Panc1 (cell line): ENCODE results near the gene TMEM187. TPM values are rescaled to one million over a fixed set of nuclear protein-coding genes. Genes with fewer than 3 reads are reported as not detected.
"Not testable (repeated sequence)": the region's sequence is repeated elsewhere in the genome, so short reads cannot be mapped to it uniquely, and the experiment has no call there.

ENCODE experiments used
- ATAC-seq: fragments of 200-7000 bp; cut with Tn5 transposase; 2 replicates; pipeline ENCODE4 v1.9.1; 2020; ENCODE audit warnings: mild to moderate bottlenecking, moderate library complexity
- BruUV-seq: library from RNA; stranded (reverse); fragments of 400-500 nt; replicated peaks from 2 replicates; lab custom pipeline; 2021; lab: Mats Ljungman, UMichigan
- CTCF ChIA-PET: fragments of 300-600 bp; sonication (Branson Sonifier 250); formaldehyde crosslinking; loops from one replicate; lab custom pipeline; 2022; ENCODE audit warnings: antibody characterized with exemption; lab: Charles Lee
- POLR2A ChIA-PET: fragments of 300-600 bp; sonication (Branson Sonifier 250); formaldehyde crosslinking; loops from one replicate; lab custom pipeline; 2022; ENCODE audit warnings: antibody characterized with exemption; lab: Charles Lee
- DNase-seq: peaks from one replicate; pipeline ENCODE4 v3.0.0-alpha.2; 2010; ENCODE audit warnings: low read depth, low spot score
- H3K27ac ChIP-seq: 2 replicates; pipeline ENCODE4 v1.5.1; 2011; ENCODE audit warnings: mild to moderate bottlenecking, low read length, inconsistent platforms
- H3K27me3 ChIP-seq: fragments of 200-500 bp; sonication (Bioruptor generic); 2 replicates; pipeline ENCODE4 v1.6.0; 2014; ENCODE audit warnings: low read length, inconsistent platforms; ENCODE audit not compliant: control insufficient read depth, insufficient read depth
- H3K36me3 ChIP-seq: fragments of 200-500 bp; sonication (Bioruptor generic); 2 replicates; pipeline ENCODE4 v1.5.1; 2014; ENCODE audit warnings: inconsistent platforms, mild to moderate bottlenecking, low read length, moderate library complexity; ENCODE audit not compliant: control insufficient read depth, insufficient read depth
- H3K4me1 ChIP-seq: 2 replicates; pipeline ENCODE4 v1.5.1; 2011; ENCODE audit warnings: inconsistent platforms, mild to moderate bottlenecking, low read length, moderate library complexity; ENCODE audit not compliant: control insufficient read depth, insufficient read depth
- H3K4me3 ChIP-seq, 2 experiments: 2 replicates each; pipeline ENCODE4 v1.5.1; 2011 to 2012; ENCODE audit warnings: low read depth in 2 of 2, low read length in 2 of 2, mild to moderate bottlenecking in 2 of 2, inconsistent platforms in 1 of 2, moderate library complexity in 1 of 2
- H3K9me3 ChIP-seq: fragments of 200-500 bp; sonication (Bioruptor generic); 2 replicates; pipeline ENCODE4 v1.5.1; 2014; ENCODE audit warnings: low read depth, mild to moderate bottlenecking, inconsistent platforms, low read length, moderate library complexity; ENCODE audit not compliant: control insufficient read depth, insufficient read depth
- POLR2AphosphoS5 ChIP-seq: IDR thresholded peaks from 2 replicates; pipeline ENCODE4 v1.6.1; 2012; ENCODE audit warnings: mild to moderate bottlenecking, low read depth, low read length, moderate library complexity
- SIN3A ChIP-seq: IDR thresholded peaks from 2 replicates; pipeline ENCODE4 v1.6.1; 2012; ENCODE audit warnings: low read depth, mild to moderate bottlenecking, low read length, moderate library complexity, borderline replicate concordance; ENCODE audit not compliant: insufficient read depth
- TCF7L2 ChIP-seq: IDR thresholded peaks from 2 replicates; pipeline ENCODE4 v1.6.1; 2011; ENCODE audit warnings: mild to moderate bottlenecking, low read depth, low read length, inconsistent platforms
- in situ Hi-C: cut with HindIII; loops from 2 replicates; pipeline ENCODE4 v1.10.0; 2016; ENCODE audit warnings: low sequenced_read_pairs, low pct_unique_long_range_greater_than_20kb
- intact Hi-C: fragments of 100-400 bp; cut with micrococcal nuclease; formaldehyde crosslinking; loops from one replicate; pipeline ENCODE4 v1.10.0; 2022; ENCODE audit not compliant: unreplicated experiment
- total RNA-seq: library from RNA; stranded (reverse); gene quantifications from one replicate; pipeline ENCODE4 v1.2.1, GENCODE V29; 2021; ENCODE audit not compliant: unreplicated experiment
- TF ChIP-seq, protein P1 (sequence below): fragments of 450-650 bp; IDR thresholded peaks from 2 replicates; pipeline ENCODE4 v1.5.1; 2017; ENCODE audit warnings: mild to moderate bottlenecking
- TF ChIP-seq, protein P2 (sequence below), 2 experiments: IDR thresholded peaks; 2 replicates each; pipeline ENCODE4 v1.6.1; 2011 to 2012; ENCODE audit warnings: low read depth in 2 of 2, control low read depth in 1 of 2, low read length in 1 of 2, mild to moderate bottlenecking in 1 of 2, moderate library complexity in 1 of 2; ENCODE audit not compliant: insufficient read depth in 1 of 2

Gene TMEM187
- total RNA-seq, 1 experiment from 2014 or later, result 15.7 TPM

DNA sequence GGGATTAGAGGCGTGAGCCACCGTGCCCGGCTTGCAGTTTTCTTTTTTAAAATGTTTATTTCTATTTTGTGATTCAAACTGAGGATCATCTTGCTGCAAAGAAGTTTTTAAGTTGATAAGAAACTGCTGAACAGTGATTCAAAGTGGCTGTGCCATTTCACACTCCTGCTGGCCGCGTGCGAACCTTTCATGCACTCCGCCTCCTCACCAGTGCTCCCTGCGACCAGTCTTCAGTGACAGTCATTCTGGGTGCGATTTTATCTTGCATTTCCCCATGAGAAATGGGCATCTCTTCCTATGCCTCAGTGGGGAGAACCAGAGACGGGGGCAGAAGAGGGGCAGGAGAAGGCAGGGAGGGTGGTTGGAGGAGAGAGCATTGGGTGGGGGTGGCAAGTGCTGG is 21.4 kb downstream of the TMEM187 start:
- H3K27ac ChIP-seq, result no peak overlapping the region
- H3K9me3 ChIP-seq, result no peaks in the 10 kb centered on the region
- no peak overlapping the region for H3K4me3 ChIP-seq
- no peaks in the 10 kb centered on the region for H3K36me3 ChIP-seq
- H3K4me1 ChIP-seq, result no peaks in the 10 kb centered on the region
- H3K27me3 ChIP-seq, result no peaks in the 10 kb centered on the region
- ATAC-seq (no peak), DNase-seq (no peak)
- BruUV-seq, result no TSS peak
- CTCF ChIA-PET, result no interaction called here
- intact Hi-C loops (no loop called here), in situ Hi-C loops (no loop called here)
- TF ChIP-seq, protein P1, sequence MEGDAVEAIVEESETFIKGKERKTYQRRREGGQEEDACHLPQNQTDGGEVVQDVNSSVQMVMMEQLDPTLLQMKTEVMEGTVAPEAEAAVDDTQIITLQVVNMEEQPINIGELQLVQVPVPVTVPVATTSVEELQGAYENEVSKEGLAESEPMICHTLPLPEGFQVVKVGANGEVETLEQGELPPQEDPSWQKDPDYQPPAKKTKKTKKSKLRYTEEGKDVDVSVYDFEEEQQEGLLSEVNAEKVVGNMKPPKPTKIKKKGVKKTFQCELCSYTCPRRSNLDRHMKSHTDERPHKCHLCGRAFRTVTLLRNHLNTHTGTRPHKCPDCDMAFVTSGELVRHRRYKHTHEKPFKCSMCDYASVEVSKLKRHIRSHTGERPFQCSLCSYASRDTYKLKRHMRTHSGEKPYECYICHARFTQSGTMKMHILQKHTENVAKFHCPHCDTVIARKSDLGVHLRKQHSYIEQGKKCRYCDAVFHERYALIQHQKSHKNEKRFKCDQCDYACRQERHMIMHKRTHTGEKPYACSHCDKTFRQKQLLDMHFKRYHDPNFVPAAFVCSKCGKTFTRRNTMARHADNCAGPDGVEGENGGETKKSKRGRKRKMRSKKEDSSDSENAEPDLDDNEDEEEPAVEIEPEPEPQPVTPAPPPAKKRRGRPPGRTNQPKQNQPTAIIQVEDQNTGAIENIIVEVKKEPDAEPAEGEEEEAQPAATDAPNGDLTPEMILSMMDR, result no peak
- TF ChIP-seq TCF7L2 (no peak), SIN3A (no peak), POLR2AphosphoS5 (no peak)
- TF ChIP-seq, protein P2, sequence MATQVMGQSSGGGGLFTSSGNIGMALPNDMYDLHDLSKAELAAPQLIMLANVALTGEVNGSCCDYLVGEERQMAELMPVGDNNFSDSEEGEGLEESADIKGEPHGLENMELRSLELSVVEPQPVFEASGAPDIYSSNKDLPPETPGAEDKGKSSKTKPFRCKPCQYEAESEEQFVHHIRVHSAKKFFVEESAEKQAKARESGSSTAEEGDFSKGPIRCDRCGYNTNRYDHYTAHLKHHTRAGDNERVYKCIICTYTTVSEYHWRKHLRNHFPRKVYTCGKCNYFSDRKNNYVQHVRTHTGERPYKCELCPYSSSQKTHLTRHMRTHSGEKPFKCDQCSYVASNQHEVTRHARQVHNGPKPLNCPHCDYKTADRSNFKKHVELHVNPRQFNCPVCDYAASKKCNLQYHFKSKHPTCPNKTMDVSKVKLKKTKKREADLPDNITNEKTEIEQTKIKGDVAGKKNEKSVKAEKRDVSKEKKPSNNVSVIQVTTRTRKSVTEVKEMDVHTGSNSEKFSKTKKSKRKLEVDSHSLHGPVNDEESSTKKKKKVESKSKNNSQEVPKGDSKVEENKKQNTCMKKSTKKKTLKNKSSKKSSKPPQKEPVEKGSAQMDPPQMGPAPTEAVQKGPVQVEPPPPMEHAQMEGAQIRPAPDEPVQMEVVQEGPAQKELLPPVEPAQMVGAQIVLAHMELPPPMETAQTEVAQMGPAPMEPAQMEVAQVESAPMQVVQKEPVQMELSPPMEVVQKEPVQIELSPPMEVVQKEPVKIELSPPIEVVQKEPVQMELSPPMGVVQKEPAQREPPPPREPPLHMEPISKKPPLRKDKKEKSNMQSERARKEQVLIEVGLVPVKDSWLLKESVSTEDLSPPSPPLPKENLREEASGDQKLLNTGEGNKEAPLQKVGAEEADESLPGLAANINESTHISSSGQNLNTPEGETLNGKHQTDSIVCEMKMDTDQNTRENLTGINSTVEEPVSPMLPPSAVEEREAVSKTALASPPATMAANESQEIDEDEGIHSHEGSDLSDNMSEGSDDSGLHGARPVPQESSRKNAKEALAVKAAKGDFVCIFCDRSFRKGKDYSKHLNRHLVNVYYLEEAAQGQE (IDR thresholded peaks at IDR 0.05; ENCODE audit: insufficient read depth in 1 of 2, low read depth in 2 of 2, low read length in 1 of 2), result no peak
- POLR2A ChIA-PET, result no interaction called here

DNA sequence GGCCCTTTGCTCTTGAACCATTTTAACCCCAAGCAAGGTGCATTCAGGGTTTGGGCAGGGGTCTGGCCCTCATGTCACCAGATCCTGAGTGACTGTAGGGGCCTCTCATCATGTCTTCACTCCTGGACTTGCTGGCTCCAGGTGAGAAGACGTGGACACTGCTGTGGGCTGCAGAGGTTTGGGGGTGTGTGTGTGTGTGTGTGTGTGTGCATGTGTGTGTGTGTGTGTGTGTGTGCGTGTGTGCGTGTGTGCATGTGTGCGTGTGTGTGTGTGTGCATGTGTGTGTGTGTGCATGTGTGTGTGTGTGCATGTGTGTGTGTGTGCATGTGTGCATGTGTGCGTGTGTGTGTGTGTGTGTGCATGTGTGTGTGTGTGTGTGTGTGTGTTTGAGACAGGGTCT is 21.8 kb downstream of the TMEM187 start:
- H3K27me3 ChIP-seq, in situ Hi-C loops, H3K36me3 ChIP-seq, DNase-seq, ATAC-seq, intact Hi-C loops, H3K4me1 ChIP-seq, H3K4me3 ChIP-seq, CTCF ChIA-PET, H3K9me3 ChIP-seq, H3K27ac ChIP-seq, BruUV-seq, POLR2A ChIA-PET: not testable (repeated sequence)

DNA sequence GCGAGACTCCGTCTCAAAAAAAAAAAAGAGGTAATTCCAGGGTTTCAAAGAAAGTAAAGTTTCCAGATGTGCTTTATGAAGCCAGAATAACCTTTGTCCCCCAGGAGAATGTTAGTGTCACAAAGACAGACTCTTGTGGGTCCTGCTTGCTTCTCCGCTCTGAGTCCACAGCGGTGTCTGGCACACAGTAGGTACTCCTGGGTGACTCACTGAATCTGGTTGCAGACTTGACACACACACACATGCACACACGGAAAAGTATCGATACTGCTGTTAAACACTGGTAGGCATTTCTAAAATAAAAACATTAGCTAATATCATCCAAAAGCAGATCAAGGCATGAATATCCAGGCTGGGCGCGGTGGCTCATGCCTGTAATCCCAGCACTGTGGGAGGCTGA is 22.9 kb downstream of the TMEM187 start:
- no peak overlapping the region for H3K4me3 ChIP-seq
- no peaks in the 10 kb centered on the region for H3K36me3 ChIP-seq
- in situ Hi-C loops, result no loop called here
- H3K4me1 ChIP-seq, result no peaks in the 10 kb centered on the region
- POLR2A ChIA-PET, result no interaction called here
- CTCF ChIA-PET, result no interaction called here
- TF ChIP-seq, protein P1, result no peak
- TF ChIP-seq, protein P2 (IDR thresholded peaks at IDR 0.05; ENCODE audit: insufficient read depth in 1 of 2, low read depth in 2 of 2, low read length in 1 of 2), result no peak
- TF ChIP-seq POLR2AphosphoS5, result no peak
- TF ChIP-seq TCF7L2, result no peak
- no peak for TF ChIP-seq SIN3A
- ATAC-seq (no peak), DNase-seq (no peak)
- H3K27me3 ChIP-seq, result no peaks in the 10 kb centered on the region
- intact Hi-C loops, result no loop called here
- no peaks in the 10 kb centered on the region for H3K9me3 ChIP-seq
- BruUV-seq, result no TSS peak
- H3K27ac ChIP-seq, result no peak overlapping the region
